Activated T-cell treated with anti-CD3 and anti-CD28 coated beads for 1 hour (primary cell): Measurements from ENCODE around the gene CDK5RAP1.
"Not testable (repeated sequence)": the region's sequence is repeated elsewhere in the genome, so short reads cannot be mapped to it uniquely, and the experiment has no call there.

Experiments used
- DNase-seq: peaks from one replicate; pipeline ENCODE4 v3.0.0-alpha.2; 2020; ENCODE audit warnings: low read depth

The CDK5RAP1 gene

GRCh38 chr20:33419140-33419974 lies 18.0 kb upstream of the CDK5RAP1 start:
- DNase-seq = no peak

DNA sequence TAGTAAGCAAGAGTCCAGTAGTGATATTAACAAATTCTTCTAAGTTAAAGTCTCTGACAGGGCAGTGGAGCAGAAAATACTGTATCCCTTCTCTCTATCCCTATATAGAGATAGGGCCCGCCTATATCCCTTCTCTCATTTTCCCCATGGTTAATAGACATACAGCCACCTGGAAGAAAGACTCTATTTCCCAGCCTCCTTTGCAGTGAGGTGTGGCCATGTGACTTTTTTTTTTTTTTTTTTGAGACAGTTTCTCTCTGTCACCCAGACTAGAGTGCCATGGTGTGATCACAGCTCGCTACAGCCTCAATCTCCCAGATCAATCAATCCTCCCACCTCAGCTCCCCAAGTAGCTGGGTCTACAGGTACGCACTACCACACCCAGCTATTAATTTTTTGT lies 16.7 kb upstream of the CDK5RAP1 start:
- no peak for DNase-seq

- no peak for DNase-seq
Observed at GRCh38 chr20:33415948-33416347, 14.6 kb upstream of the CDK5RAP1 start.

DNA sequence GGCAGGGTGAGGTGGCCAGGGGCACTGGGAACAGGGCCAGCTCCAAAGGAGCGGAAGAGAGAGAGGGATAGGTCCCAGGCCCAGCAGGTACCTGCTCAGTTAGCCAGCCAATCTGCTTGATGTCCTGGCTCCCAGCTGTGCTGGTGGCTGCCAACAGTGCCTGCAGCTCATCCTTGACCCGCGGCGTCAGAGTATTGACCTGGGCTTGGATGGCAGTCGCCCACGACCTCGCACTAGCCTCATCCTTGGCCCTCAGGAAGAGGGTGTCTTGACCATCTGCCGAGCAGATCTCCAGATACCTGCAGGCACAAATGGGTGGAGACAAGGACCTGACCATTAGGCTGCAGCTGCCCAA lies 11.1 kb upstream of the CDK5RAP1 start:
- DNase-seq = no peak

DNA sequence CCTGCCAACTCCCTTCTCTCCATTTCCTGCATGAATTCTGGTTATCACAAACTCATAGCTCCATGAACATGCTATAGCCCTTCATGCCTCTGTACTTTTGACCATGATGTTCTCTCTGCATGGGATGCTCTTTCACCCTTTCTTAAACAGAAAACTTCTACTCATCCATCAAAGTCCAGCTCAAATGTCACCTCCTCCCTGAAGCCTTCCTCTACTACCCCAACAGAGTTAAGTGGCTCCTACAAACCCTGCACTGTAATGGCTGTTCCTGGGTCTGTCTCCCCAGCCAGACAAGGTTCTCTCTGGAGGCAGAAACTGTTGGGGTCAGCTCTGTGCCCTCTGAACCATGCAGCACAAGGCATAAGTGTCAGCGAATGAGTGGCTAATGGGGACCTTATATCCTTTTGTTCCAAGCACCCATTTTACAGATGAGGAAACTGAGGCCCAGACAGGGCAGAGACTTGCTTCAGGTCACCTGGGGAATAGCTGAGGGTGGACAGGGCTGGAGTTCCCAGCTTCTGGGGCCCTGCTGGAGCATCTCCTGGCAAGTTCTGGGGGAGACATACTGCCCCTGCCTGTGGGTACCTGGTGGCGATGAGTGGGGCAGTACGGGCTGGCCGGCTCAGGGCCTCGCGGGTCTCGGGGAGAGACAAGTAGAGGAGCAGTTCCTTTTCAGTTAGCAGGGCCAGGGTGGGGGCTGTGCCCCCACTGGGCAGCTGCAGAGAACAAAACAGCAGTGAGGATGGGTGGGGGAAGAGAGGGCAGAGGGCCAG lies 10.6 kb upstream of the CDK5RAP1 start:
- DNase-seq = no peak

GRCh38 chr20:33411242-33411641 lies 9.9 kb upstream of the CDK5RAP1 start:
- no peak for DNase-seq

GRCh38 chr20:33410081-33410742 lies 8.9 kb upstream of the CDK5RAP1 start:
- no peak for DNase-seq

DNA sequence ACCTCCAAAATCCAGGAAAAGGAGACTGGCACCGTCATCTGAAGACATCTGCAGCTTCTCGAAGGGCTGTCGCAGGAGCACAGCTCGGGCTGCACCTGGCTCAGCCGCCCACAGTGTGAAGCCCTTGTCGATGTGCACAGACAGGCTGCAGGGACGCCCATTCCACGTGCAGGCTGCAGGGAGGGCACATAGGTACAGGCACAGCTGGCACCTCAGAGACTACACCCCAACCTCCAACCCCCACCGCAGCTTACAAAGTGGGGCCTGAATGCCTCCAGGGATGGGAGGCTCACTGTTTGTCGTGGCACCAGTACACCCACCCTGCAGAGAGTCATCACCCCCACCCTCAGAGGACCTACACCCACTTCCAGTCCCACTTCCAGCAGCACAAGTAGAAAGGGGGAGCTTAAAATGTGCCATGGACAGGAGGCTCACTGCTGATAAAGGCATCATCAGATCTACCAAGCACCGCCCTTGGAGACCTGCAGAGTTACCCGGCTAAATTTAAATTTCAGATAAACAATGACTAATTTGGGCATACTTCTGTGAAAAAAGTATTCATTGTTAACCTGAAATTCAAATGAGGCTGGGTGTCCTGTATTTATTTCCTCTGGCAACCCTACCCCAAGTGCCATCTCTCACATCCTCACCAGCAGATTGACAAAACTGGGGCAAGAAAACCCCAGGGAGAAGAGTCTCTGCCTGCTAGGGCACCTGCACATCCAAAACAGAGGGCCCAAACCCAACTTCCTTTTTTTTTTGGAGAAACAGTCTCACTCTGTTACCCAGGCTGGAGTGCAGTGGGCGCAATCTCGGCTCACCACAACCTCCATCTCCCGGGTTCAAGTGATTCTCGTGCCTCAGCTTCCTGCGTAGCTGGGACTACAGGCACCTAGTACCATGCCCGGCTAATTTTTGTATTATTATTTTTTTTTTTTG lies 7.7 kb upstream of the CDK5RAP1 start:
- no peak for DNase-seq

- DNase-seq = no peak
Observed at GRCh38 chr20:33408313-33408712, 7.0 kb upstream of the CDK5RAP1 start.

GRCh38 chr20:33407796-33408195 lies 6.5 kb upstream of the CDK5RAP1 start:
- DNase-seq = no peak

DNA sequence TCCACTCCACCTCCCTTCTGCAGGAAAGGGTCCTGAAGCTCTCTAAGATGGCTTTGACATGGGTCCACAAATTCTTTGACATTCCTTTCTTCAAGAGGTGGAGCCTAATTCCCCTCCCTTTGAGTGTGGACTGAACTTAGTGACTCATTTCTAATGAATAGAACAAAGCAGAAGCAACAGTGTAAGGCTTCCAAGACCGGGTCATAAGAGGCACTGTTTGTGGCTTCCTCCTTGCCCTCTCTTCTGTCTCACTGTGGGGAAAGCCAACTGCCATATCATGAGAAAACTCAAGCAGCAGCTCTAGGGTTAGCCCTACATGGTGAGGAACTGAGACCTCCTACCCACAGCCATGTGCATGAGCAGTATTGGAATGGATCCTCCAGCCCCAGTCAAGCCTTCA lies 5.9 kb upstream of the CDK5RAP1 start:
- DNase-seq = no peak

DNA sequence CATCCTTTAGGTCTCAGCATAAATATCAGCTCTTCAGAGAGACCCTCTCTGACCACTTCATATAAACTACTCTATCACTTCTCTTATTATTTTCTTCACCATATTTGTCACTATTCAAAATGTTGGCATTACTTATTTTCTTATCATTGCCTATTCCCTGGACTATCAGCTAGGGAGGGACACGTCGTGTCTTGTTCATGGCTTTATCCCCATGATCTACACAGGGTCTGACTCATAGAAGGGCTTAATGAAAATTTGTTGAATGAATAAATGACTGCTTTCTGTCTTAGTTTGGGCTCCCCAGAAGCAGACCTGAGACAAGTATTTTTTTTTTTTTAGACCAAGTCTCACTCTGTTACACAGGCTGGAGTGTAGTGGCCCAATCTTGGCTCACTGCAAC lies 3.0 kb upstream of the CDK5RAP1 start:
- DNase-seq = no peak

- no peak for DNase-seq
Observed at GRCh38 chr20:33401921-33402369, 626 bp upstream of the CDK5RAP1 start.

- no peak for DNase-seq
Observed at GRCh38 chr20:33400812-33401183, 521 bp downstream of the CDK5RAP1 start.

GRCh38 chr20:33399924-33400323 lies 1.4 kb downstream of the CDK5RAP1 start:
- no peak for DNase-seq

DNA sequence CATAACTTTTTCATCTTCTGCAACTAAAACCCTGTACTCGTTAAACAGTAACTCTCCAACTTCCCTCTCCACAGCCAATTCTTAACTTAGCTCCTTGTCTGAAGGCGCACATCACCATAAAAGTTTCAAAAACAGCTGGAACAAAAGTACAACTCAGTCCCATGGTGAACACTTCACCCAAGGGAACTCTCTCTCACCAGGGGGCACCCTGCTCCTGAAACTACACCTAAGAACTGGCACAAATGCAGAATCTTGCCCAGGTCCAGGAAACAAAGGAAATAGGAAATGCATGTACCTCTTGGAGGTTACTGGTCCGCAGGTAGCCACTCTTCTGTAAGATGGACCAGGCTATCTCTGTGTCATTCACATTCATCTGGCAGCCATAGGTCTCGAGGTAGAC lies 6.6 kb downstream of the CDK5RAP1 start:
- DNase-seq = no peak

GRCh38 chr20:33393609-33394008 lies 7.7 kb downstream of the CDK5RAP1 start:
- DNase-seq = no peak

DNA sequence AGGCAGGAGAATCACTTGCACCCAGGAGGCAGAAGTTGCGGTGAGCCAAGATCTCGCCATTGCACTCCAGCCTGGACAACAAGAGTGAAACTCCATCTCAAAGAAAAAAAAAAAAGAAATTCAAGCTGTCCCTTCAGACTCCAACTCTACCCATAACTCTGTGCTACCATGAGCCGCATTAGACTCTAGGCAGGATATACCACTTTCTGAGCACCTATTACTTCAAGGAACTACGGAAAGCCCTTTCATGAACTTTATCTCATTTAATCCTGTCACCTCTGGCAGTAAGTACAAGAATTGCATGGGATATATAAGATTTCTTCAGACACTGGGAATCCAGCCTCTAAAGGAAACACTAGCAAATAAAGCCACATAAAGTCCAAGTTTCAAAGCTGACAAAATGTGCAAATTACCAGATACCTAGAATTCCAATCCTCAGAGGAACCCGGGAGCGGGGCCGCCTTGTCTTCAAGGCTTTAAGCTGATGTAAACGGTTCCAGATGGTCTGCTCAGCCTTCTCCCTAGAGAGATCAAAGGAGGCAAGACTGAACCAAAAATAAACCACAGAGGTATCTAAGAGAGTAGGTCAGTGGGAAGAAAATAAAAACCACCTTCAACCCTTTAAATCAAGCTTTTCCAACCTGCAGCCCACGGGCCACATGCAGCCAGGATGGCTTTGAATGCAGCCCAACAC lies 9.4 kb downstream of the CDK5RAP1 start:
- no peak for DNase-seq

GRCh38 chr20:33389326-33389725 lies 12.0 kb downstream of the CDK5RAP1 start:
- DNase-seq = not testable (repeated sequence)

- no peak for DNase-seq
Observed at GRCh38 chr20:33388268-33388667, 13.1 kb downstream of the CDK5RAP1 start.

- no peak for DNase-seq
Observed at GRCh38 chr20:33387177-33387576, 14.1 kb downstream of the CDK5RAP1 start.
